H9 (cell line): ENCODE measurements around the gene SRPK3. TPM values are rescaled to one million over a fixed set of nuclear protein-coding genes. Genes with fewer than 3 reads are reported as not detected.

Experiments used
- DNase-seq: peaks from one replicate; pipeline ENCODE4 v3.0.0-alpha.2; 2017
- H2AFZ ChIP-seq: one replicate; pipeline ENCODE4 v1.6.1; 2013; ENCODE audit warnings: mild to moderate bottlenecking, low read length, control low read depth, moderate library complexity
- H2AK5ac ChIP-seq: 2 replicates; pipeline ENCODE4 v1.6.1; 2013; ENCODE audit warnings: low read length, control low read depth, mixed read lengths; ENCODE audit not compliant: insufficient read length
- H2BK120ac ChIP-seq: one replicate; pipeline ENCODE4 v1.6.1; 2013; ENCODE audit warnings: low read depth, mild to moderate bottlenecking, low read length, control low read depth, inconsistent platforms; ENCODE audit not compliant: poor library complexity, severe bottlenecking
- H2BK12ac ChIP-seq: 2 replicates; pipeline ENCODE4 v1.6.1; 2013; ENCODE audit warnings: low read length, control low read depth, mixed read lengths, low read depth; ENCODE audit not compliant: insufficient read length
- H2BK15ac ChIP-seq: 2 replicates; pipeline ENCODE4 v1.6.1; 2013; ENCODE audit warnings: low read depth, low read length, control low read depth
- H2BK20ac ChIP-seq: one replicate; pipeline ENCODE4 v1.6.1; 2013; ENCODE audit warnings: low read depth, mild to moderate bottlenecking, low read length, control low read depth, inconsistent platforms; ENCODE audit not compliant: poor library complexity, severe bottlenecking
- H2BK5ac ChIP-seq: 2 replicates; pipeline ENCODE4 v1.6.1; 2013; ENCODE audit warnings: low read length, control low read depth, mixed read lengths; ENCODE audit not compliant: insufficient read length
- H3K14ac ChIP-seq: 2 replicates; pipeline ENCODE4 v1.6.1; 2013; ENCODE audit warnings: low read length, control low read depth; ENCODE audit not compliant: insufficient read depth
- H3K18ac ChIP-seq: 2 replicates; pipeline ENCODE4 v1.6.1; 2013; ENCODE audit warnings: low read depth, mild to moderate bottlenecking, mixed read lengths, low read length, control low read depth; ENCODE audit not compliant: insufficient read length
- H3K23ac ChIP-seq: 2 replicates; pipeline ENCODE4 v1.6.1; 2013; ENCODE audit warnings: low read length, control low read depth, mixed read lengths, low read depth; ENCODE audit not compliant: insufficient read length
- H3K23me2 ChIP-seq: 2 replicates; pipeline ENCODE4 v1.6.1; 2013; ENCODE audit warnings: low read depth, mild to moderate bottlenecking, mixed read lengths, low read length, control low read depth; ENCODE audit not compliant: insufficient read length, poor library complexity, severe bottlenecking
- H3K27ac ChIP-seq: 2 replicates; pipeline ENCODE4 v1.5.1; 2013; ENCODE audit warnings: low read length, control low read depth, mixed read lengths, low read depth; ENCODE audit not compliant: insufficient read length
- H3K27me3 ChIP-seq: 2 replicates; pipeline ENCODE4 v1.6.1; 2013; ENCODE audit warnings: low read length, control low read depth, inconsistent platforms; ENCODE audit not compliant: insufficient read depth
- H3K4ac ChIP-seq: 2 replicates; pipeline ENCODE4 v1.6.1; 2013; ENCODE audit warnings: low read depth, mild to moderate bottlenecking, control low read depth, inconsistent platforms, low read length, moderate library complexity
- H3K4me1 ChIP-seq: 2 replicates; pipeline ENCODE4 v1.6.1; 2013; ENCODE audit warnings: low read length, control low read depth, inconsistent platforms; ENCODE audit not compliant: insufficient read depth
- H3K4me2 ChIP-seq: 2 replicates; pipeline ENCODE4 v1.6.1; 2013; ENCODE audit warnings: low read length, control low read depth, mixed read lengths; ENCODE audit not compliant: insufficient read length, insufficient read depth
- H3K56ac ChIP-seq: 2 replicates; pipeline ENCODE4 v1.6.1; 2013; ENCODE audit warnings: low read depth, mild to moderate bottlenecking, mixed read lengths, low read length, control low read depth; ENCODE audit not compliant: insufficient read length
- H3K79me1 ChIP-seq: 2 replicates; pipeline ENCODE4 v1.6.1; 2013; ENCODE audit warnings: low read depth, mild to moderate bottlenecking, moderate library complexity, low read length, control low read depth, inconsistent platforms; ENCODE audit not compliant: insufficient read depth, poor library complexity, severe bottlenecking
- H3K79me2 ChIP-seq: 2 replicates; pipeline ENCODE4 v1.6.1; 2013; ENCODE audit warnings: low read length, control low read depth, inconsistent platforms; ENCODE audit not compliant: insufficient read depth
- H3K9ac ChIP-seq: 2 replicates; pipeline ENCODE4 v1.6.1; 2013; ENCODE audit warnings: low read length, control low read depth, mixed read lengths; ENCODE audit not compliant: insufficient read length; ENCODE audit errors: extremely low read depth
- H3K9me3 ChIP-seq: one replicate; pipeline ENCODE4 v1.6.1; 2013; ENCODE audit warnings: low read depth, low read length, inconsistent platforms; ENCODE audit not compliant: control insufficient read depth
- H3T11ph ChIP-seq: one replicate; pipeline ENCODE4 v1.6.1; 2013; ENCODE audit warnings: mild to moderate bottlenecking, low read length, control low read depth, inconsistent platforms
- H4K20me1 ChIP-seq: one replicate; pipeline ENCODE4 v1.6.1; 2013; ENCODE audit not compliant: control insufficient read depth, insufficient read length, insufficient read depth
- H4K5ac ChIP-seq: 2 replicates; pipeline ENCODE4 v1.6.1; 2013; ENCODE audit warnings: low read depth, mild to moderate bottlenecking, mixed read lengths, low read length, control low read depth; ENCODE audit not compliant: insufficient read length
- H4K8ac ChIP-seq: replicated peaks from 2 replicates; pipeline ENCODE4 v1.6.1; 2013; ENCODE audit warnings: low read length, control low read depth, mixed read lengths, low read depth; ENCODE audit not compliant: insufficient read length
- H4K91ac ChIP-seq: 2 replicates; pipeline ENCODE4 v1.6.1; 2013; ENCODE audit warnings: low read depth, mild to moderate bottlenecking, moderate library complexity, mixed read lengths, low read length, control low read depth; ENCODE audit not compliant: insufficient read length
- H3K27ac Mint-ChIP-seq, 3 experiments: 2 replicates in 2 of 3; 3 replicates in 1 of 3; pipeline ENCODE4 v1.8.0; 2020 to 2021; ENCODE audit warnings: mixed read lengths in 3 of 3, mild to moderate bottlenecking in 1 of 3, moderate library complexity in 1 of 3
- H3K27me3 Mint-ChIP-seq: 2 replicates; pipeline ENCODE4 v1.8.0; 2021; ENCODE audit warnings: low read depth, mild to moderate bottlenecking, moderate library complexity, mixed read lengths
- H3K36me3 Mint-ChIP-seq, 3 experiments: 2 replicates in 2 of 3; 3 replicates in 1 of 3; pipeline ENCODE4 v1.8.0; 2020 to 2021; ENCODE audit warnings: low read depth in 3 of 3, mixed read lengths in 3 of 3; ENCODE audit not compliant: insufficient read depth in 1 of 3
- H3K4me1 Mint-ChIP-seq, 2 experiments: 2 replicates each; pipeline ENCODE4 v1.8.0; 2020; ENCODE audit warnings: mixed read lengths in 2 of 2
- H3K4me3 Mint-ChIP-seq, 2 experiments: 2 replicates in 1 of 2; 3 replicates in 1 of 2; pipeline ENCODE4 v1.8.0; 2020 to 2021; ENCODE audit warnings: mild to moderate bottlenecking in 2 of 2, mixed read lengths in 2 of 2, moderate library complexity in 1 of 2
- H3K9me3 Mint-ChIP-seq, 2 experiments: 2 replicates in 1 of 2; 3 replicates in 1 of 2; pipeline ENCODE4 v1.8.0; 2020; ENCODE audit warnings: mild to moderate bottlenecking in 2 of 2, mixed read lengths in 2 of 2, moderate library complexity in 1 of 2
- WGBS: extraction: QIAGEN DNeasy Blood & Tissue Kit; methylation state at CpG from one replicate; pipeline ENCODE4 v1.1.7; 2013; ENCODE audit warnings: missing lambda C conversion rate, low lambda C conversion rate, mixed read lengths; ENCODE audit not compliant: insufficient read length; ENCODE audit errors: extremely low coverage; 5-methylcytosine and 5-hydroxymethylcytosine counted together
- long read RNA-seq: library from polyadenylated mRNA; unstranded; transcript quantifications from one replicate; pipeline ENCODE4 v2.0.0, GENCODE V29; 2020
- total RNA-seq: library from RNA; stranded (reverse); gene quantifications from 2 replicates; pipeline ENCODE4 v1.2.1, GENCODE V29; 2021
- TF ChIP-seq, protein P1 (sequence below): fragments of 200-600 bp; sonication (generic); conservative IDR thresholded peaks from 3 replicates; pipeline ENCODE4 v1.8.0; 2021; ENCODE audit warnings: antibody characterized with exemption, mild to moderate bottlenecking

SRPK3 gene
- not detected in 2 replicates for total RNA-seq
- long read RNA-seq, partial matches to known transcripts = 0 of 1 reads
- long read RNA-seq, other reads (novel, unspliced or antisense) = 1 of 1 reads

DNA sequence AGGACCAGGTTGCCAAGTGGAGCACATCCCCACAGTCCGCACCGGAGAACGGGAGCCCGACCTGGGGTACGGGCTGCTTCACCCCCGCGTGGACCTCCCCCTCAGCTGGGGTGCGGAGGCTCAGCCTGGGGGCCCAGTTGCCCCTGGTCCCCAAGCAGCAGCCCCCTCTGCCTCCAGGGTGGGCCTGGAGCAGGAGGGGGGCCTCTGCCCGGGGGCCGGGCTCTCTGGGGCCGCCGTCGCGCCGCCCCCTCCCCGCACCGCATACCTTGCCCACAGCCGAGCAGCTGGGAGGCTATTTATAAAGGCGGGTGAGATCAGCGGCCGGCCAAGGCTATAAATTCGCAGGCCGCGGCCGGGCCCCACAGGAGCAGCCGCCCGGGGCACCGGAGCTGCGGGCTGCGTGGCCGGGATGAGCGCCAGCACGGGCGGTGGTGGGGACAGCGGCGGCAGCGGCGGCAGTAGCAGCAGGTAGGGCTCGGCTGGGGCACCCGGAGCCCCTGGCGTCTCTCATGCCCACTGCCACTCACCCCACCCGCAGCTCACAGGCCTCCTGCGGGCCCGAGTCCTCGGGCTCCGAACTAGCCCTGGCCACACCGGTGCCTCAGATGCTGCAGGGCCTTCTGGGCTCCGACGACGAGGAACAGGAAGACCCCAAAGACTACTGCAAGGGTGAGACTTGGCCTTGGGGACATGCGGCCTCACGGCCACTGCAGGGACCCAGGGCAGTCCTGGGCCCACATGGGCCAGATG lies at the start of gene SRPK3:
SRPK3 (plus strand) TSS at position 364 of the 750 bp plus-strand sequence; CDS start at position 410, 46 bp downstream.
- TF ChIP-seq, protein P1, sequence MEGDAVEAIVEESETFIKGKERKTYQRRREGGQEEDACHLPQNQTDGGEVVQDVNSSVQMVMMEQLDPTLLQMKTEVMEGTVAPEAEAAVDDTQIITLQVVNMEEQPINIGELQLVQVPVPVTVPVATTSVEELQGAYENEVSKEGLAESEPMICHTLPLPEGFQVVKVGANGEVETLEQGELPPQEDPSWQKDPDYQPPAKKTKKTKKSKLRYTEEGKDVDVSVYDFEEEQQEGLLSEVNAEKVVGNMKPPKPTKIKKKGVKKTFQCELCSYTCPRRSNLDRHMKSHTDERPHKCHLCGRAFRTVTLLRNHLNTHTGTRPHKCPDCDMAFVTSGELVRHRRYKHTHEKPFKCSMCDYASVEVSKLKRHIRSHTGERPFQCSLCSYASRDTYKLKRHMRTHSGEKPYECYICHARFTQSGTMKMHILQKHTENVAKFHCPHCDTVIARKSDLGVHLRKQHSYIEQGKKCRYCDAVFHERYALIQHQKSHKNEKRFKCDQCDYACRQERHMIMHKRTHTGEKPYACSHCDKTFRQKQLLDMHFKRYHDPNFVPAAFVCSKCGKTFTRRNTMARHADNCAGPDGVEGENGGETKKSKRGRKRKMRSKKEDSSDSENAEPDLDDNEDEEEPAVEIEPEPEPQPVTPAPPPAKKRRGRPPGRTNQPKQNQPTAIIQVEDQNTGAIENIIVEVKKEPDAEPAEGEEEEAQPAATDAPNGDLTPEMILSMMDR = no peak
- H2BK5ac ChIP-seq = no peak within 1 kb of the TSS
- H3K27me3 ChIP-seq = no peaks in the 10 kb centered on the region
- H2BK12ac ChIP-seq = no peak within 1 kb of the TSS
- H3K14ac ChIP-seq = no peak within 1 kb of the TSS
- H3K79me2 ChIP-seq = no peaks in the 10 kb centered on the region
- Mint-ChIP-seq H3K27me3 (peaks cover 2% of the 10 kb centered on the region; the same call in 1 of the 2 replicates), H3K9me3 (peaks cover 33 to 60% of the 10 kb centered on the region in 2 experiments), H3K4me3 (peak within 1 kb of the TSS in 1 of 2 experiments; percentile 43; a peak in 1 of 5 replicates), H3K36me3 (peaks cover 5 to 16% (median 6%) of the 10 kb centered on the region in 3 experiments; a peak in 5 of 7 replicates), H3K4me1 (peaks cover 4 to 8% of the 10 kb centered on the region in 2 experiments), H3K27ac (peak within 1 kb of the TSS in 2 of 3 experiments; percentile 44 to 48; a peak in 2 of 7 replicates)
- H4K91ac ChIP-seq = no peak within 1 kb of the TSS
- H3K9ac ChIP-seq = no peak within 1 kb of the TSS
- no peak within 1 kb of the TSS for H3K56ac ChIP-seq
- H3K4ac ChIP-seq = no peak within 1 kb of the TSS
- no peaks in the 10 kb centered on the region for H3K79me1 ChIP-seq
- no CpG with 5 or more reads among the region's 52 CpGs for WGBS
- H4K8ac ChIP-seq = no peak within 1 kb of the TSS
- H4K20me1 ChIP-seq = no peaks in the 10 kb centered on the region
- no peak within 1 kb of the TSS for H3K23ac ChIP-seq
- no peak within 1 kb of the TSS for H2BK20ac ChIP-seq
- H3K4me1 ChIP-seq = no peaks in the 10 kb centered on the region
- no peak within 1 kb of the TSS for H2AK5ac ChIP-seq
- no peak within 1 kb of the TSS for H2BK15ac ChIP-seq
- no peak within 1 kb of the TSS for H3K4me2 ChIP-seq
- no peak within 1 kb of the TSS for H4K5ac ChIP-seq
- no peak within 1 kb of the TSS for H2BK120ac ChIP-seq
- peaks cover 8% of the 10 kb centered on the region for H3K9me3 ChIP-seq
- no peak for DNase-seq
- H3K23me2 ChIP-seq = no peaks in the 10 kb centered on the region
- no peak within 1 kb of the TSS for H3K18ac ChIP-seq
- no peak within 1 kb of the TSS for H3T11ph ChIP-seq
- no peak within 1 kb of the TSS for H3K27ac ChIP-seq
- H2AFZ ChIP-seq = no peak within 1 kb of the TSS
